Psoas muscle (tissue), 8 donors: Measurements from ENCODE around the gene RNF157. TPM values are rescaled to one million over a fixed set of nuclear protein-coding genes. Genes with fewer than 3 reads are reported as not detected.

Experiments used
- ATAC-seq, 4 donors: fragments of 200-7000 bp; cut with Tn5 transposase; one replicate each; pipeline ENCODE4 v1.9.1; 2020; ENCODE audit warnings: moderate library complexity in 3 of 4, mild to moderate bottlenecking in 2 of 4
- DNase-seq, 2 donors: peaks; one replicate each; pipeline ENCODE4 v3.0.0-alpha.2; 2020
- H3K27ac ChIP-seq: fragments of 200-600 bp; one replicate; pipeline ENCODE4 v1.8.0; 2022
- H3K27me3 ChIP-seq, 3 donors: fragments of 200-600 bp in 1 of 3; one replicate each; pipeline versions ENCODE4 v1.6.1 to v1.8.0; 2013 to 2022; ENCODE audit warnings: low read length in 2 of 3, mild to moderate bottlenecking in 2 of 3, moderate library complexity in 1 of 3; ENCODE audit not compliant: insufficient read depth in 3 of 3
- H3K36me3 ChIP-seq, 2 donors: fragments of 200-600 bp in 1 of 2; one replicate each; pipeline versions ENCODE4 v1.6.1 to v1.8.0; 2013 to 2022; ENCODE audit warnings: low read depth in 1 of 2, mild to moderate bottlenecking in 1 of 2, moderate library complexity in 1 of 2; ENCODE audit not compliant: insufficient read depth in 1 of 2
- H3K4me1 ChIP-seq: fragments of 200-600 bp; one replicate; pipeline ENCODE4 v1.8.0; 2022
- H3K4me3 ChIP-seq: fragments of 200-600 bp; one replicate; pipeline ENCODE4 v1.8.0; 2022; ENCODE audit warnings: mild to moderate bottlenecking
- H3K9me3 ChIP-seq: fragments of 200-600 bp; one replicate; pipeline ENCODE4 v1.8.0; 2022
- CTCF ChIP-seq: fragments of 200-600 bp; IDR thresholded peaks from one replicate; pipeline ENCODE4 v1.8.0; 2022; ENCODE audit warnings: antibody characterized with exemption
- WGBS, 3 donors: extraction: QIAGEN DNeasy Blood & Tissue Kit; methylation state at CpG; one replicate each; pipeline versions ENCODE4 v1.1.6 to v1.1.7; 2013; 5-methylcytosine and 5-hydroxymethylcytosine counted together
- intact Hi-C, 2 donors: fragments of 100-400 bp; cut with DNase I; formaldehyde crosslinking; loops; one replicate each; pipeline versions ENCODE4 v1.11.0 to v1.14.2; 2022
- polyA plus RNA-seq, 3 donors: library from polyadenylated mRNA; stranded (reverse); fragments of 200-250 nt; gene quantifications; one replicate each; pipeline ENCODE4 v1.2.3, GENCODE V29; 2013
- total RNA-seq, 4 donors: library from RNA; stranded (reverse); fragmentation: NEBNext Ultra II Directional in 2 of 4; extraction: Animal tissue kit (Norgen Biotek cat#: 25700) in 2 of 4; gene quantifications; one replicate each; pipeline versions ENCODE4 v1.2.1 to v1.2.4, GENCODE V29; 2021 to 2023
- donor health status: healthy with polysubstance abuse.
- donor health status: DM: no; HTN: no; CAD: no; lungs with moderate emphysema.
- donor health status: Bipolar disorder and iron deficiency.
- donor health status: healthy.
- donor health status: DM: yes; HTN: yes; CAD: no.
- donor health status: DM: no; HTN: no; CAD: no.
- donor health status: DM: no; HTN: no; CAD: no.
- donor health status: DM: yes; HTN: yes; CAD: no.

The RNF157 gene
- total and polyA plus RNA-seq, 7 donors = 14.9 to 90.1 (median 69.3) TPM

- intact Hi-C loops = no loop called here
- no peak overlapping the region for H3K27ac ChIP-seq
- ATAC-seq (no peak), DNase-seq (no peak)
- peaks cover 6% of the 10 kb centered on the region for H3K4me1 ChIP-seq
- WGBS, 3 donors = 78 to 82% (median 79%) methylated on average over 7 of the region's 7 CpGs
- TF ChIP-seq CTCF = no peak
- peaks cover 0 to 52% of the 10 kb centered on the region in 2 donors for H3K36me3 ChIP-seq
- no peaks in the 10 kb centered on the region for H3K9me3 ChIP-seq
- no peaks in the 10 kb centered on the region for H3K27me3 ChIP-seq
- no peak overlapping the region for H3K4me3 ChIP-seq
Measured at GRCh38 chr17:76152591-76152990, 87.7 kb downstream of the RNF157 start.

- WGBS, 3 donors = 94 to 95% (median 95%) methylated on average over 8 of the region's 8 CpGs
- Histone ChIP-seq H3K36me3 (peaks cover 0 to 55% of the 10 kb centered on the region in 2 donors), H3K27ac (no peak overlapping the region), H3K9me3 (no peaks in the 10 kb centered on the region), H3K27me3 (no peaks in the 10 kb centered on the region), H3K4me3 (no peak overlapping the region), H3K4me1 (peaks cover 6% of the 10 kb centered on the region)
- intact Hi-C loops = no loop called here
- DNase-seq = no peak
- TF ChIP-seq CTCF = no peak
- ATAC-seq = no peak
Measured at GRCh38 chr17:76151896-76152454, 88.3 kb downstream of the RNF157 start.

- no peak overlapping the region for H3K4me3 ChIP-seq
- ATAC-seq (peak in 1 of 4 donors; percentile 36), DNase-seq (no peak)
- peaks cover 0 to 56% of the 10 kb centered on the region in 2 donors for H3K36me3 ChIP-seq
- TF ChIP-seq CTCF = no peak
- peaks cover 3% of the 10 kb centered on the region for H3K4me1 ChIP-seq
- H3K27me3 ChIP-seq = no peaks in the 10 kb centered on the region
- intact Hi-C loops = no loop called here
- no peak overlapping the region for H3K27ac ChIP-seq
- 76 to 85% (median 76%) methylated on average over 23 of the region's 23 CpGs for WGBS, 3 donors
- H3K9me3 ChIP-seq = no peaks in the 10 kb centered on the region
Measured at GRCh38 chr17:76150712-76151622, 89.3 kb downstream of the RNF157 start.

GRCh38 chr17:76149214-76149613 lies 91.1 kb downstream of the RNF157 start:
- TF ChIP-seq CTCF = no peak
- Histone ChIP-seq H3K4me3 (no peak overlapping the region), H3K27ac (no peak overlapping the region), H3K36me3 (peaks cover 0 to 56% of the 10 kb centered on the region in 2 donors), H3K9me3 (no peaks in the 10 kb centered on the region), H3K4me1 (no peaks in the 10 kb centered on the region), H3K27me3 (no peaks in the 10 kb centered on the region)
- ATAC-seq (no peak), DNase-seq (no peak)
- intact Hi-C loops = no loop called here
- 88 to 91% (median 90%) methylated on average over 10 of the region's 10 CpGs for WGBS, 3 donors
